ENCODE data around the gene UIMC1. TPM values are rescaled to one million over a fixed set of nuclear protein-coding genes. Genes with fewer than 3 reads are reported as not detected.

UIMC1 gene
- polyA plus RNA-seq, 3 donors, result 14.8 to 35.6 (median 19.1) TPM

GRCh38 chr5:176998828-176999227, 7.8 kb downstream of the UIMC1 start:
- Histone ChIP-seq H4K20me1 (ENCODE audit: insufficient read depth, low read length) (peaks cover 12% of the 10 kb centered on the region), H3K79me2 (ENCODE audit: insufficient read depth, low read length) (peaks cover 95% of the 10 kb centered on the region), H3K27me3 (ENCODE audit: control insufficient read depth in 2 of 2, insufficient read depth in 2 of 2, low read length in 2 of 2) (no peaks in the 10 kb centered on the region), H3K4me1 (ENCODE audit: control insufficient read depth in 1 of 2, insufficient read depth in 2 of 2, low read length in 2 of 2) (peaks cover 67 to 86% of the 10 kb centered on the region in 2 donors), H3K9me3 (replicated peaks in 1 of 2; ENCODE audit: control insufficient read depth in 1 of 2, insufficient read depth in 1 of 2, low read length in 2 of 2) (no peaks in the 10 kb centered on the region), H3K4me2 (replicated peaks; ENCODE audit: extremely low read depth, low read length, poor library complexity, severe bottlenecking) (no peak overlapping the region), H2AFZ (ENCODE audit: insufficient read depth, low read depth, low read length, poor library complexity, severe bottlenecking) (no peak overlapping the region), H3K36me3 (replicated peaks in 1 of 2; ENCODE audit: control insufficient read depth in 1 of 2, insufficient read depth in 2 of 2, low read length in 2 of 2) (peaks cover 0 to 2% of the 10 kb centered on the region in 2 donors), H3K9ac (ENCODE audit: insufficient read depth, low read length, poor library complexity, severe bottlenecking) (no peak overlapping the region), H3K4me3 (replicated peaks in 1 of 3; ENCODE audit: low read depth in 2 of 3, low read length in 3 of 3) (no peak overlapping the region), H3K27ac (ENCODE audit: low read depth in 1 of 2, low read length in 2 of 2) (peak overlapping the region; percentile 23 to 69)
- intact Hi-C loops (cut with micrococcal nuclease), result loop anchor here in 1 of 2 donors (5.0 kb wide), 1 partner anchor 102 kb away; the partner anchor contains the start of gene HK3
- Mint-ChIP-seq H3K36me3 (peaks cover 14 to 26% of the 10 kb centered on the region in 2 donors), H3K27ac (peak overlapping the region; percentile 59 to 99 (median 76)), H3K9me3 (peaks cover 0 to 2% (median 0%) of the 10 kb centered on the region in 7 donors), H3K4me1 (peaks cover 67% of the 10 kb centered on the region), H3K27me3 (ENCODE audit: low read depth in 3 of 3) (peaks cover 0 to 3% (median 0%) of the 10 kb centered on the region in 3 donors), H3K4me3 (no peak overlapping the region)
- no peak for DNase-seq
- no peak for TF ChIP-seq CTCF (IDR thresholded peaks at IDR 0.05)
- 100% methylated on average over 1 of the region's 5 CpGs for WGBS (ENCODE audit: insufficient coverage)

GRCh38 chr5:176996780-176997179, 9.8 kb downstream of the UIMC1 start:
- Mint-ChIP-seq H3K9me3 (peaks cover 0 to 2% (median 0%) of the 10 kb centered on the region in 7 donors), H3K36me3 (peaks cover 15 to 27% of the 10 kb centered on the region in 2 donors), H3K4me3 (no peak overlapping the region), H3K4me1 (peaks cover 76% of the 10 kb centered on the region), H3K27me3 (ENCODE audit: low read depth in 3 of 3) (peaks cover 0 to 3% (median 0%) of the 10 kb centered on the region in 3 donors), H3K27ac (peak overlapping the region; percentile 93 to 100 (median 99))
- intact Hi-C loops (cut with micrococcal nuclease), result loop anchor here in 1 of 2 donors (5.0 kb wide), 1 partner anchor 99 kb away; the partner anchor contains the start of gene HK3
- WGBS (ENCODE audit: insufficient coverage), result 100% methylated on average over 1 of the region's 5 CpGs
- DNase-seq, result peak in 2 of 3 donors; percentile 16 to 42
- H3K27me3 ChIP-seq (ENCODE audit: control insufficient read depth in 2 of 2, insufficient read depth in 2 of 2, low read length in 2 of 2), result no peaks in the 10 kb centered on the region
- H3K4me1 ChIP-seq (ENCODE audit: control insufficient read depth in 1 of 2, insufficient read depth in 2 of 2, low read length in 2 of 2), result peaks cover 86 to 97% of the 10 kb centered on the region in 2 donors
- H3K79me2 ChIP-seq (ENCODE audit: insufficient read depth, low read length), result peaks cover 95% of the 10 kb centered on the region
- no peak overlapping the region for H3K4me3 ChIP-seq (replicated peaks in 1 of 3; ENCODE audit: low read depth in 2 of 3, low read length in 3 of 3)
- no peaks in the 10 kb centered on the region for H3K9me3 ChIP-seq (replicated peaks in 1 of 2; ENCODE audit: control insufficient read depth in 1 of 2, insufficient read depth in 1 of 2, low read length in 2 of 2)
- peak overlapping the region; percentile 99 to 100 for H3K27ac ChIP-seq (ENCODE audit: low read depth in 1 of 2, low read length in 2 of 2)
- H4K20me1 ChIP-seq (ENCODE audit: insufficient read depth, low read length), result peaks cover 4% of the 10 kb centered on the region
- no peak for TF ChIP-seq CTCF (IDR thresholded peaks at IDR 0.05)
- H3K36me3 ChIP-seq (replicated peaks in 1 of 2; ENCODE audit: control insufficient read depth in 1 of 2, insufficient read depth in 2 of 2, low read length in 2 of 2), result no peaks in the 10 kb centered on the region
- no peak overlapping the region for H2AFZ ChIP-seq (ENCODE audit: insufficient read depth, low read depth, low read length, poor library complexity, severe bottlenecking)
- peak overlapping the region; percentile 56 for H3K9ac ChIP-seq (ENCODE audit: insufficient read depth, low read length, poor library complexity, severe bottlenecking)
- H3K4me2 ChIP-seq (replicated peaks; ENCODE audit: extremely low read depth, low read length, poor library complexity, severe bottlenecking), result no peak overlapping the region

Measured in CD14-positive monocyte (primary cell).